ENCODE data around the gene BTD.

BTD gene

GRCh38 chr3:15665510-15666150 lies 64.1 kb downstream of the BTD start:
- no peak for DNase-seq (ENCODE audit: low read depth)

- DNase-seq (ENCODE audit: low read depth): no peak
Measured at GRCh38 chr3:15666277-15666676, 64.7 kb downstream of the BTD start.

GRCh38 chr3:15667484-15667883 lies 65.9 kb downstream of the BTD start:
- no peak for DNase-seq (ENCODE audit: low read depth)

GRCh38 chr3:15673536-15673935 lies 72.0 kb downstream of the BTD start:
- no peak for DNase-seq (ENCODE audit: low read depth)

GRCh38 chr3:15676259-15676658 lies 74.7 kb downstream of the BTD start:
- DNase-seq (ENCODE audit: low read depth): no peak

- no peak for DNase-seq (ENCODE audit: low read depth)
Measured at GRCh38 chr3:15679306-15679705, 77.8 kb downstream of the BTD start.

GRCh38 chr3:15681668-15682067 lies 80.1 kb downstream of the BTD start:
- no peak for DNase-seq (ENCODE audit: low read depth)

- no peak for DNase-seq (ENCODE audit: low read depth)
Measured at GRCh38 chr3:15682561-15683185, 81.1 kb downstream of the BTD start.

- DNase-seq (ENCODE audit: low read depth): no peak
Measured at GRCh38 chr3:15683253-15683652, 81.7 kb downstream of the BTD start.

- DNase-seq (ENCODE audit: low read depth): no peak
Measured at GRCh38 chr3:15685927-15686326, 84.4 kb downstream of the BTD start.

GRCh38 chr3:15690230-15690629 lies 88.7 kb downstream of the BTD start:
- DNase-seq (ENCODE audit: low read depth): no peak

- no peak for DNase-seq (ENCODE audit: low read depth)
Measured at GRCh38 chr3:15690748-15691147, 89.2 kb downstream of the BTD start.

- DNase-seq (ENCODE audit: low read depth): no peak
Measured at GRCh38 chr3:15693355-15693754, 91.8 kb downstream of the BTD start.

GRCh38 chr3:15694628-15695027 lies 93.1 kb downstream of the BTD start:
- no peak for DNase-seq (ENCODE audit: low read depth)
